BLaER1 treated with 17β-estradiol and CSF1 and Interleukin-3, amounts not matched to agents 10 nM and 100 nM (cell line): ENCODE data around the gene TBX4.

ENCODE experiments used
- H3K27ac ChIP-seq, 11 experiments: shearing (Covaris generic); formaldehyde crosslinking; 2 replicates each; pipeline ENCODE4 v1.8.1; 2022
- H3K27me3 ChIP-seq, 11 experiments: shearing (Covaris generic); formaldehyde crosslinking; 2 replicates each; pipeline ENCODE4 v1.8.1; 2022
- H3K36me3 ChIP-seq, 11 experiments: shearing (Covaris generic); formaldehyde crosslinking; 2 replicates each; pipeline ENCODE4 v1.8.1; 2022
- H3K4me1 ChIP-seq, 10 experiments: shearing (Covaris generic); formaldehyde crosslinking; 2 replicates each; pipeline ENCODE4 v1.8.1; 2022
- H3K4me2 ChIP-seq, 11 experiments: shearing (Covaris generic); formaldehyde crosslinking; 2 replicates each; pipeline ENCODE4 v1.8.1; 2022
- H3K4me3 ChIP-seq, 10 experiments: shearing (Covaris generic); formaldehyde crosslinking; 2 replicates each; pipeline ENCODE4 v1.8.1; 2022
- H3K9ac ChIP-seq, 11 experiments: shearing (Covaris generic); formaldehyde crosslinking; 2 replicates each; pipeline ENCODE4 v1.8.1; 2022
- H3K9me3 ChIP-seq, 11 experiments: shearing (Covaris generic); formaldehyde crosslinking; replicated peaks in 1 of 11; 2 replicates each; pipeline ENCODE4 v1.8.1; 2022
- H4K20me1 ChIP-seq, 11 experiments: shearing (Covaris generic); formaldehyde crosslinking; 2 replicates each; pipeline ENCODE4 v1.8.1; 2022
- Cebpa-rat ChIP-seq, 11 experiments: shearing (Covaris generic); IDR thresholded peaks; 2 replicates each; pipeline ENCODE4 v1.8.1; 2022

TBX4 gene

DNA sequence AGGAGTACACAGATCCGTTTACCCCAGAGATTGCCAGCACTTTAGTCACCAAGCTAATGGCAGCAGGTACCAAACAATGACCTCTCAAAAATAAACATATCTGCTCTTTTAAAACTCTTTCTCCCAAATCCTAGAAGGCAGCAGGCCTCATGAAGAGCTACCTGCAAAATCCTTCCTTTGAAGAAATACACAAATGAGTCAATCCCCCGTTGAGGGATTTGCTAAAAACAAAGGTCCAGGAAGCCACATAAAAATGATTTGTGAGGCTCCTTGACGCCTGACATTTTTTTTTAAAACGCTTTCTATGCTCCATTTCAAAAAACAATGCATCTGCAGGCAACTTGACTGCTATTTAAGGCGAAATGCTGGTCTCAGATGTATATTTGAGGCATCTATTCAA is 80.6 kb downstream of the TBX4 start:
- Histone ChIP-seq H3K9me3 (no peaks in the 10 kb centered on the region), H3K4me1 (no peaks in the 10 kb centered on the region), H3K9ac (no peak overlapping the region), H3K27me3 (no peaks in the 10 kb centered on the region), H3K27ac (no peak overlapping the region), H3K36me3 (no peaks in the 10 kb centered on the region), H4K20me1 (no peaks in the 10 kb centered on the region), H3K4me3 (no peak overlapping the region), H3K4me2 (no peak overlapping the region)
- no peak for TF ChIP-seq Cebpa-rat (IDR thresholded peaks at IDR 0.05)

DNA sequence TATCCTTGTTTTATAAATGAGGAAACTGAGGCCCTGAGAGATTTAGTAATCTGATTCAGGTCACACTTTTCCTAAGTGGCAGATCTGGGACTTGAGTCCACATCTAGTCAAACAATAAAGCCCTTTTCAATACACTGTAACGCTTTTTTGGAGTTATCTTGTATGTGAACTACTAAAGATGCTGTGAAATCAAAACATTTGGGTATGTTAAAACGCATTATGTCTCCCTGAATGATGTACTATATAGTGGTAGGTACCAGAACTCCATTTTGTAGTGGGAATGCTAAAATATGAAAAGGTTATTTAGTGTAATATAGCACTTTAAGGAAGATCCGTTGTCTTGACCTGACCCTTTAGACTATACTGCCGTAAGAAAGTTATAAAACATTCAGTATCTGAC is 81.6 kb downstream of the TBX4 start:
- no peak overlapping the region for H3K9ac ChIP-seq
- no peaks in the 10 kb centered on the region for H3K27me3 ChIP-seq
- H4K20me1 ChIP-seq: no peaks in the 10 kb centered on the region
- H3K4me1 ChIP-seq: no peaks in the 10 kb centered on the region
- no peaks in the 10 kb centered on the region for H3K36me3 ChIP-seq
- no peak overlapping the region for H3K4me2 ChIP-seq
- H3K27ac ChIP-seq: no peak overlapping the region
- H3K9me3 ChIP-seq: no peaks in the 10 kb centered on the region
- no peak overlapping the region for H3K4me3 ChIP-seq
- TF ChIP-seq Cebpa-rat (IDR thresholded peaks at IDR 0.05): no peak

DNA sequence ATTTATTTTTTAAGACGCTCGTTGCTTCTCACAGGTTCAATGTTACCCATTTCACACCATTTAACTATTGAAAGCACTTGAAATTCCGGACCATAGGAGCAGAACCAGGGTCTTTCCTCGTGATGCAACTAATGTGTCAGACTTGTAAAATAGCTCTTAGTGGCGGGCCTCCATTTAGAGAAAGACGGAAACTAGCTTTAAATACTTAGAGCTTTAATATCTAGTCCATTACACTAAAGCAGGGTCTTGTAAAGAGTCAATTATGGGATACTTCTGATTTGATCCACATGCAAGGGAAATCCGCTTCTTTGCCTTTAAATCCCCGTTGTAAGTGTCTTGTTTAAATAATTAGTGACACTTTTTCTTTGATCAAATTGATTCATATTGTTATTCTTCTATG is 82.2 kb downstream of the TBX4 start:
- H3K36me3 ChIP-seq: no peaks in the 10 kb centered on the region
- H3K9me3 ChIP-seq: no peaks in the 10 kb centered on the region
- no peak overlapping the region for H3K9ac ChIP-seq
- no peaks in the 10 kb centered on the region for H3K27me3 ChIP-seq
- H4K20me1 ChIP-seq: no peaks in the 10 kb centered on the region
- no peak overlapping the region for H3K4me3 ChIP-seq
- H3K27ac ChIP-seq: no peak overlapping the region
- no peak overlapping the region for H3K4me2 ChIP-seq
- no peaks in the 10 kb centered on the region for H3K4me1 ChIP-seq
- no peak for TF ChIP-seq Cebpa-rat (IDR thresholded peaks at IDR 0.05)
